EH (cell line): ENCODE measurements around the gene MARCO.
"Not testable (repeated sequence)": the region's sequence is repeated elsewhere in the genome, so short reads cannot be mapped to it uniquely, and the experiment has no call there.

Source experiments
- DNase-seq: peaks from one replicate; pipeline ENCODE4 v3.0.0-alpha.2; 2015; ENCODE audit warnings: low read depth

The MARCO gene

GRCh38 chr2:119005051-119005450 lies 63.1 kb downstream of the MARCO start:
- DNase-seq: no peak

- no peak for DNase-seq
Measured at GRCh38 chr2:119005555-119005954, 63.6 kb downstream of the MARCO start.

- DNase-seq: no peak
Measured at GRCh38 chr2:119006441-119006840, 64.4 kb downstream of the MARCO start.

GRCh38 chr2:119008108-119008507 lies 66.1 kb downstream of the MARCO start:
- peak; percentile 3 for DNase-seq

- DNase-seq: no peak
Measured at GRCh38 chr2:119009110-119009509, 67.1 kb downstream of the MARCO start.

GRCh38 chr2:119010336-119010735 lies 68.3 kb downstream of the MARCO start:
- no peak for DNase-seq

GRCh38 chr2:119011162-119011909 lies 69.3 kb downstream of the MARCO start:
- peak; percentile 6 for DNase-seq

GRCh38 chr2:119011910-119012209 lies 69.9 kb downstream of the MARCO start:
- DNase-seq: no peak

- no peak for DNase-seq
Measured at GRCh38 chr2:119012345-119013301, 70.6 kb downstream of the MARCO start.

- no peak for DNase-seq
Measured at GRCh38 chr2:119013671-119014070, 71.7 kb downstream of the MARCO start.

GRCh38 chr2:119015845-119016244 lies 73.9 kb downstream of the MARCO start:
- no peak for DNase-seq

- no peak for DNase-seq
Measured at GRCh38 chr2:119019521-119019920, 77.5 kb downstream of the MARCO start.

GRCh38 chr2:119022678-119023077 lies 80.7 kb downstream of the MARCO start:
- DNase-seq: no peak

- no peak for DNase-seq
Measured at GRCh38 chr2:119023534-119023933, 81.5 kb downstream of the MARCO start.

GRCh38 chr2:119024152-119024551 lies 82.2 kb downstream of the MARCO start:
- no peak for DNase-seq

GRCh38 chr2:119024568-119024967 lies 82.6 kb downstream of the MARCO start:
- DNase-seq: no peak

GRCh38 chr2:119025013-119025412 lies 83.0 kb downstream of the MARCO start:
- no peak for DNase-seq

GRCh38 chr2:119025762-119026351 lies 83.9 kb downstream of the MARCO start:
- no peak for DNase-seq

- no peak for DNase-seq
Measured at GRCh38 chr2:119026890-119027289, 84.9 kb downstream of the MARCO start.

- DNase-seq: peak; percentile 34
Measured at GRCh38 chr2:119028327-119029174, 86.6 kb downstream of the MARCO start.

GRCh38 chr2:119029297-119029696 lies 87.3 kb downstream of the MARCO start:
- no peak for DNase-seq

GRCh38 chr2:119037922-119038321 lies 95.9 kb downstream of the MARCO start:
- not testable (repeated sequence) for DNase-seq
